Ovary (tissue), 9 donors: ENCODE measurements around the gene CCNG2. TPM values are rescaled to one million over a fixed set of nuclear protein-coding genes. Genes with fewer than 3 reads are reported as not detected.
"Not testable (repeated sequence)": the region's sequence is repeated elsewhere in the genome, so short reads cannot be mapped to it uniquely, and the experiment has no call there.

ENCODE experiments used
- DNase-seq, 5 donors: peaks; one replicate each; pipeline ENCODE4 v3.0.0-alpha.2; 2019 to 2020
- H3K27ac ChIP-seq, 2 donors: fragments of 200-600 bp; one replicate each; pipeline versions ENCODE4 v1.5.1 to v1.8.0; 2019 to 2022
- H3K27me3 ChIP-seq: fragments of 200-600 bp; one replicate; pipeline ENCODE4 v1.8.0; 2022
- H3K36me3 ChIP-seq: fragments of 200-600 bp; sonication (generic); one replicate; pipeline ENCODE4 v1.5.1; 2019
- H3K4me1 ChIP-seq: one replicate; pipeline ENCODE4 v1.8.1; 2013; ENCODE audit warnings: mild to moderate bottlenecking, moderate library complexity; ENCODE audit not compliant: insufficient read depth
- H3K4me3 ChIP-seq: fragments of 200-600 bp; sonication (generic); one replicate; pipeline ENCODE4 v1.5.1; 2017
- H3K9me3 ChIP-seq, 2 donors: fragments of 200-600 bp in 1 of 2; sonication (generic) in 1 of 2; one replicate each; pipeline versions ENCODE4 v1.5.1 to v1.8.1; 2013 to 2019; ENCODE audit warnings: mild to moderate bottlenecking in 1 of 2, moderate library complexity in 1 of 2
- EP300 ChIP-seq: sonication (generic); formaldehyde crosslinking; IDR thresholded peaks from one replicate; pipeline ENCODE4 v1.6.1; 2017; ENCODE audit warnings: antibody characterized with exemption
- POLR2A ChIP-seq: fragments of 450-650 bp; IDR thresholded peaks from one replicate; pipeline ENCODE4 v1.6.1; 2017; ENCODE audit warnings: antibody characterized with exemption, mild to moderate bottlenecking, moderate library complexity
- WGBS, 3 donors: extraction: QIAGEN DNeasy Blood & Tissue Kit in 1 of 3; methylation state at CpG; one replicate each; pipeline versions ENCODE4 v1.1.5 to v1.1.7; 2013 to 2017; 5-methylcytosine and 5-hydroxymethylcytosine counted together
- intact Hi-C, 4 donors: fragments of 100-400 bp; cut with DNase I; formaldehyde crosslinking; loops; one replicate each; pipeline versions ENCODE4 v1.11.0 to v1.15.1; 2022 to 2023
- polyA plus RNA-seq, 2 donors: library from polyadenylated mRNA; stranded (reverse); fragments of 200-250 nt in 1 of 2; fragments of 350-450 nt in 1 of 2; fragmentation: Illumina TruSeq in 1 of 2; extraction: RNeasy Lipid Tissue Mini Kit (QIAGEN cat#74804) in 1 of 2; gene quantifications; one replicate each; pipeline ENCODE4 v1.2.3, GENCODE V29; 2013 to 2014
- total RNA-seq, 7 donors: library from RNA; depleted of rRNA in 2 of 7; stranded (reverse); fragments of >200 nt in 2 of 7; fragmentation: NEBNext Ultra II Directional in 3 of 7; extraction: Animal tissue kit (Norgen Biotek cat#: 25700) in 3 of 7; gene quantifications; one replicate each; pipeline versions ENCODE4 v1.1.0 to v1.2.4, GENCODE V29; 2016 to 2023
- TF ChIP-seq, protein P1 (sequence below), 3 donors: fragments of 450-650 bp in 2 of 3; fragments of 200-600 bp in 1 of 3; IDR thresholded peaks; one replicate each; pipeline versions ENCODE4 v1.5.1 to v1.8.0; 2016 to 2022; ENCODE audit warnings: antibody characterized with exemption in 3 of 3, mild to moderate bottlenecking in 1 of 3
- donor health status: DM: no; HTN: no; CAD: no; lungs with moderate emphysema.
- donor health status: DM: no; HTN: no; CAD: no.
- donor health status: Bipolar disorder and iron deficiency.
- donor health status: DM: yes; HTN: yes; CAD: no.
- donor health status: DM: no; HTN: no; CAD: no.
- donor health status: DM: yes; HTN: yes; CAD: no.

The CCNG2 gene
- total and polyA plus RNA-seq, 9 donors = 9.9 to 44.9 (median 22.7) TPM

DNA sequence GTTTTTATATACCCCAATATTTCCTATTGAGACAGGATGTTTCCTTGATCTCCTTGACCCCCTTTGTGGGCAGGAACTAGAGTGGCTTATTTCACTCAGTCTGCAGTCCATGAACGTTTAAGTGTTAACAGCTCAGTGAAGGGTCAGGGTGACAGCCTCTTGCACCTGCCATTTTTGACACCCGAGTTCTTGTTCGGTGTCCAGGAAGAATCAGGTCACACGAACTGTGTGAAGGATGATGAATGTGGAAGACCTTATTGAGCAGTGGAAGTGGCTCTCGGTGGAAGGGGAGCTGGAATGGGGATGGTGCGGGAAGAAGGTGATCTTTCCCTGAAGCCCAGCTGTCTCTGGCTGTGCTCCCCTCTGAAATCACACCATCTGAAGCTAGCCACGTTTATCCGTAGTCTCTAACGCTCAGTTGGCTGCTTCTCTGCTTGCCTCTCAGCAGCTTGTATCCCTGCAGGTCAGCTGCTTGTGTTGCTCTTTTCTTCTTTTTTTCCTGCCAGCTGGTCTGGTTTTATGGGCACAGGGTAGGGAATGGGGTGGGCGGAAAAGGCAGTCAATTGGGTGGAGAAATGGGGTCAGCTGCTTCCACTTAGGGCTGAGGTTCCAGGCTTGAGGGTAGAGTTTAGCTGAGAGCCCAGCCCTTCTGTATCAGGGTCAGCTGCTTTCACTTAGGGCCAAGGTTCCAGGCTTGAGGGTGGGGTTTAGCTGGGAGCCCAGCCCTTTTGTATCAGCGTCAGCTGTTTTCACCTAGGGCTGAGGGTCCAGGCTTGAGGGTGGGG is 29.0 kb upstream of the CCNG2 start:
- TF ChIP-seq POLR2A = no peak
- no peak for TF ChIP-seq EP300
- TF ChIP-seq, protein P1, sequence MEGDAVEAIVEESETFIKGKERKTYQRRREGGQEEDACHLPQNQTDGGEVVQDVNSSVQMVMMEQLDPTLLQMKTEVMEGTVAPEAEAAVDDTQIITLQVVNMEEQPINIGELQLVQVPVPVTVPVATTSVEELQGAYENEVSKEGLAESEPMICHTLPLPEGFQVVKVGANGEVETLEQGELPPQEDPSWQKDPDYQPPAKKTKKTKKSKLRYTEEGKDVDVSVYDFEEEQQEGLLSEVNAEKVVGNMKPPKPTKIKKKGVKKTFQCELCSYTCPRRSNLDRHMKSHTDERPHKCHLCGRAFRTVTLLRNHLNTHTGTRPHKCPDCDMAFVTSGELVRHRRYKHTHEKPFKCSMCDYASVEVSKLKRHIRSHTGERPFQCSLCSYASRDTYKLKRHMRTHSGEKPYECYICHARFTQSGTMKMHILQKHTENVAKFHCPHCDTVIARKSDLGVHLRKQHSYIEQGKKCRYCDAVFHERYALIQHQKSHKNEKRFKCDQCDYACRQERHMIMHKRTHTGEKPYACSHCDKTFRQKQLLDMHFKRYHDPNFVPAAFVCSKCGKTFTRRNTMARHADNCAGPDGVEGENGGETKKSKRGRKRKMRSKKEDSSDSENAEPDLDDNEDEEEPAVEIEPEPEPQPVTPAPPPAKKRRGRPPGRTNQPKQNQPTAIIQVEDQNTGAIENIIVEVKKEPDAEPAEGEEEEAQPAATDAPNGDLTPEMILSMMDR (IDR thresholded peaks at IDR 0.05) = no peak
- Histone ChIP-seq H3K4me1 (no peaks in the 10 kb centered on the region), H3K4me3 (no peak overlapping the region), H3K36me3 (no peaks in the 10 kb centered on the region), H3K27me3 (no peaks in the 10 kb centered on the region), H3K9me3 (no peaks in the 10 kb centered on the region), H3K27ac (no peak overlapping the region)
- intact Hi-C loops = no loop called here
- no peak for DNase-seq
- WGBS, 3 donors = 41 to 46% (median 45%) methylated on average over 11 of the region's 11 CpGs

DNA sequence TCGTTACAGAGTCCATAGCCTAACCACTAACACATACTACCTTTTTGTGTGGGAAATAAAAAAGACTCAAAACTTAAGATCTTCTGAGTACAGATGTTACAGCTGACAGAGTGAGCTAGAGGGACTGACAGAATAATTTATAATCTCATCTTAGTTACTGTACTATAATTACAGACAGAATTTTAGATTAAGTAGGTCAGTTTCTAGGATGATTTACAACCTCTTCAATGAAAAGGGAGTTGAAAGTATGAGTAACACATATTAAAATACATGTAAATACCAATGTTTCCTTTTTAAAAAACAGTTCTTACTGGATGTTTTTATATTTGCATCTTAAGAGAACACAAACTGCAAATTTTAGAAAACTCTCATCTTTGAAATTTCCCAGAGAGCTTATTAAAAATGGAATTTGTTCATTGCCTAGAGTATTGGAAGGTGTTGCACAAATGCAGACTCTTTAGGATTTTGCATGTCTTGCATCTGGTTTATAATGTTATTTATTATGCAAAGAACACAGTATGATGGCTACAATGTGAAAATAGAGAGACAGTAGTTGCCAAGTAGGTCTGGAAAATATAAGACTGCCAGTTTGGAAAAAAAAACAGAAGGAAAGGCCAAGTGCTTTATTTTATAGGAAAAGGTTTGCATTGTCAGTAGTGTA is 24.2 kb upstream of the CCNG2 start:
- WGBS, 3 donors = 67 to 75% (median 67%) methylated on average over 1 of the region's 1 CpG
- Histone ChIP-seq H3K4me1 (no peaks in the 10 kb centered on the region), H3K27ac (no peak overlapping the region), H3K9me3 (no peaks in the 10 kb centered on the region), H3K4me3 (no peak overlapping the region), H3K36me3 (no peaks in the 10 kb centered on the region), H3K27me3 (no peaks in the 10 kb centered on the region)
- DNase-seq = no peak
- TF ChIP-seq, protein P1 (IDR thresholded peaks at IDR 0.05) = no peak
- TF ChIP-seq EP300 = no peak
- TF ChIP-seq POLR2A = no peak
- intact Hi-C loops = no loop called here

DNA sequence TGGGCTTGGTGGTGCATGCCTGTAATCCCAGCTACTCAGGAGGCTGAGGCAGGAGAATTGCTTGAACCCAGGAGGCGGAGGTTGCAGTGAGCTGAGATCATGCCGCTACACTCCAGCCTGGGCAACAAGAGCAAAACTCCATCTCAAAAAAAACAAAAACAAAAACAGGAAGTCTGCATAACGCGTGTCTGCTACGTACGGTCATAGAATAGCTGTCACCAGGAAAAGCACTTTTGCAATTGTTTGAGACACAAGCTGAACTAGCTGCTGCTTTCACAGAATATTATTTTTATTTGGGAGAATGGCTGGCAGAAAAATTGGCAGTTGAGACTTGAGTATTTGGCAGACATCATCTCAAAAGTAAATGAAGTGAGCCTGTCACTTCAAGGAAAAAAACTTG is 19.6 kb upstream of the CCNG2 start:
- DNase-seq, H3K4me3 ChIP-seq, intact Hi-C loops, H3K27me3 ChIP-seq, H3K27ac ChIP-seq, H3K9me3 ChIP-seq, H3K4me1 ChIP-seq, H3K36me3 ChIP-seq: not testable (repeated sequence)
- 54 to 61% (median 61%) methylated on average over 6 of the region's 6 CpGs for WGBS, 3 donors

DNA sequence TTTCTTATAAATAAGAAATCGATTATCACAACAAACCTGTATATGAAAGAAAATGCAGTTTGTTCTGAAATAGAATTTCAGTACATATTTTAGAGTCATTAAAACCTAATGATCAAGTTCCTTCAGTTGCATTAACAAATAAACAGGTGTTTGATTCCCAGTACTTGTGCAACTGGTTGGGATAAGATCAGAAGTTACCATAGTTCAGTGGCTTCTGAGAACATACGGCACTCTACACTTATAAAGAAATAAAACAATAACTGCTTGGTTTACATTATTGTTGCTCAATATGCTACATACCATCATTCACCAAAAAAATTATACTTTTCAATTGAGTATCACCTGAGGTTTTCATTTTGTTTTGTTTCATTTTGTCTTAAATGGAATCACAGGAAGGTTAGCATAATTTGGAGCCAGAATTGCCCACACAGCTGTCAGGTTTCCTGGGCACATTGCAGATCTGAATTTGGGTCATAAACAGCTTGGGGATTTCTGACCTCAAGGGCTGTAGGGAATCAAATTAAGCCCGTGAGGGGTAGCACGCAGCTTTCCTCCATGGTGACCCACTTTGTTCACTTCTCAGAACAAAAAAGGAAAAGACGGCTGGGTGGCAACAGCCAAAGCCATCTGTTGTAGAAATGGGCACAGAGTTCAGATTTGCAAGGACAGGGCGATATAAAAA is 14.9 kb upstream of the CCNG2 start:
- H3K4me3 ChIP-seq = no peak overlapping the region
- intact Hi-C loops = no loop called here
- WGBS, 3 donors = 44 to 63% (median 56%) methylated on average over 6 of the region's 6 CpGs
- no peaks in the 10 kb centered on the region for H3K4me1 ChIP-seq
- no peaks in the 10 kb centered on the region for H3K9me3 ChIP-seq
- TF ChIP-seq POLR2A = no peak
- TF ChIP-seq EP300 = no peak
- TF ChIP-seq, protein P1 (IDR thresholded peaks at IDR 0.05) = no peak
- H3K27ac ChIP-seq = no peak overlapping the region
- H3K27me3 ChIP-seq = no peaks in the 10 kb centered on the region
- no peaks in the 10 kb centered on the region for H3K36me3 ChIP-seq
- DNase-seq = no peak
